Inflammatory macrophage treated with lipopolysaccharide for 1 hour (primary cell): ENCODE results near the gene CCNL1.

Experiments
- DNase-seq, 2 donors: peaks; one replicate each; pipeline ENCODE4 v3.0.0-alpha.2; 2020 to 2022

CCNL1 gene

GRCh38 chr3:157122832-157123427 is 37.0 kb downstream of the CCNL1 start:
- no peak for DNase-seq

DNA sequence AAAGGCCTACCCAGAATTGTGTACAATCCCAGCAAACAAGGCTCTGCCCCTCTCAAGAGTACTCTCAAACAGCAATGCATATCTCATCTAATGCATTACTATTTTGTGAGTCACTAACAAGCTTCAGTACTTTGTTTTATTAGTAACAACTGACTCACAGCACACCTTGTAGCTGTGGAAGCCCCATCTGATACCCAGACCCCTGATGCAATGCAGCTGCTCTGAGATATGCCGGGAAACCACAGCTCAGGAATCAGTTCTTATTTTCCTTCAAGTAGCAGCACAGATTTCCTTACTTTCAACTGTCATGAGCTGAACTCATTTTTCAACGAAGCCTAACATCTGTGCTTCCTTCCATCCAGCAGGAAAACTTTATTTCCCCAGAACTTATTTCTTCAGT is 37.8 kb downstream of the CCNL1 start:
- DNase-seq, result no peak

- DNase-seq, result no peak
Measured at GRCh38 chr3:157121522-157121921, 38.4 kb downstream of the CCNL1 start.

GRCh38 chr3:157120071-157120892 is 39.7 kb downstream of the CCNL1 start:
- DNase-seq, result no peak

DNA sequence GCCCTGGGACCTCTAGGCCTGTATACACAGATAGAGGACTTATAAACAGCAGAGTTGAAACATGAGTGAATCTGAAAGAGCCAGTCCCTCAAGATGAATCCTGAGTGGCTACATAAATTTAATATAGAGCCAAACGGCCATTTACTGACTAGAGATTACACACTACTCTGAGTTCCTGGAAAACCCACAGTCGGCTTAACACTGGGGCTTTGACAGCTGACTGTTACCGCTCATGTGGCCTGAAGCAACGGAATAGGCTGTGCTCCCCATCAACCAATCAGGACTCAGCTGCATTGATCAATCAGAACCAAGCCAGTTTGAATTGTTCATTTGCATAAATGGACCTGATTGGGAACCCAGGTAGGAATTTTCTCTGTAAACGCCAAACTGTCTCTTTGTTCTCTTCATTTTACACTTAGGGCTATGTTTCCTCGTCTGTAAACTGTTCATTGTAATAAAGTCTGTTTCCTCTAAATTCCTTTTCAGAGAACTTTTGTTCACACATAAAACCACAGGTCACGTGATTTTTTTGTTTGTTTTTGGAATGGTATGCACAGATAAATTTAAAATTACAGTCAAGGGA is 40.5 kb downstream of the CCNL1 start:
- no peak for DNase-seq

DNA sequence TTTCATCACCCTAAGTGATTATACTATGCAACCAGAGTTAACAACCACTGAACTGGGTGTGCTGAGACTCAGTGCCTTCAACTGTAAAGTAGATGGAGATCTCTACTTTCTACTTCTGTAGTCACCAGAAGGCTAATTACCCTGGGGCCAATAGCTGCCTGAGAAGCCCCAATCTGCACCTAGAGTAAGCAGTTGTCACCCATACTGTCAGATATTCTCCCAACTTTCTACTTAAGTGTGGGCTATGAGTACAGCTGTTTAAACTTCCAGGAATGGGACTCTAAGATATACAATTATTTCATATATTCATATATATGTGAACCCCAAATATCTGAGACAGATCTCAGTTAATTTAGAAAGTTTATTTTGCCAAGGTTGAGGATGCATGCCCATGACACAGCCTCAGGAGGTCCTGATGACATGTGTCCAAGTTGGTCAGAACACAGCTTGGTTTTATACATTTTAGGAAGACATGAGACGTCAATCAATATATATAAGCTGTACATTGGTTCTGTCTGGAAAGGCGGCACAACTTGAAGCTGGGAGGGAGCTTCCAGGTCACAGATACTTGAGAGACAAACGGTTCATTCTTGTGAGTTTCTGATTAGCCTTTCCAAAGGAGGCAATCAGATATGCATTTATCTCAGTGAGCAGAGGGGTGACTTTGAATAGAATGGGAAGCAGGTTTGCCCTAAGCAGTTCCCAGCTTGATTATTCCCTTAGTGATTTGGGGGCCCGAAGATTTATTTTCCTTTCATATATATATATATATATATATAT is 41.9 kb downstream of the CCNL1 start:
- no peak for DNase-seq

GRCh38 chr3:157117206-157117605 is 42.7 kb downstream of the CCNL1 start:
- no peak for DNase-seq

DNA sequence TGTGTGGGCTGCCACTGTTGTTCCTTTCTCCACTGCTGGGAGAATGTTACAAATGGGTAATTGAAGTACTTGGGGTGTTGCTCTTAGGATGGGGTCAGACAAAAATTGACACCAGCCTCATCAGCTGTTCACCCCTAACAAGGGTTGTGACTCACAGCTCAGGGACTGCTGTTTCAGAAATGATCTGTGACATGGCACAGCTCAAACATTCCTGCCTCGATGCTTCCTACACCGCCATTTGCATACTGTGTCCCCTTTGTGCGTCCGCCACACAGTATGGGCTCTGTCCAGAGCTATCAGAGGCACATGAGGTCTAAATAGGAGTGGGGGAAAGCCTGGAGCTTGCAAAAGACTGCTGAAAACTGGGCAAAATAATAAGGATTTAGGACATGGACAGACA is 43.9 kb downstream of the CCNL1 start:
- no peak for DNase-seq

- DNase-seq, result no peak
Measured at GRCh38 chr3:157115069-157116006, 44.6 kb downstream of the CCNL1 start.

DNA sequence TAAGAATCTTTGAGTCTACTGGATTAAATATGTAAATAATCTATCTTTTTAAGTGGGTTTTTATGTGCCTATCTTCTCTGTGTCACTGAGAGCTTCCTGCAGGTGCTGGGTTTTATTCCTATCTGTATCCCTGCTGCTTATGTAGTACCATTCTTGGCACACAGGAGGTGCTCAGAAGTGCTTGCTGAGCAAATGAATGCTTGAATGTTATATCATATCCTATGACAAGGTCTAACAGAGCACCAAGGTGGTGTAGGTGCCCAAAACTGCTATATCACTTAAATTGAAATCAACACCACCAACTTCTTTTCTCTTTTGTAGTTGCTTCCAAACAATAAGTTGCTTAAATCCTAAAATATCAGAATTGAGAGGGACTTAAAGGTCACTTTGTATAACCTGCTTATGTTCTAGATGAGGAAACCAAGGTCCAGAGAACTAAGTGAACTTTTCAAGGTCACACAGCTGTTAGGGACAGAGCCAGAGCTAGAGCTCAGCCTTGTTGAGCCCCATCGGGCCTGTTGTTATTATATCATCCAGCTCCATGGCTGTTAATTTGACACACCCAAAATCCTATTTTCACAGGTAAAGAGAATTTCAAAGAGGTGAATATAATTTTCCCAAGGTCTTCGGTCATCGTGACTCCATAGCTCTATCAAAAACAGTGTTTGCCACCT is 46.0 kb downstream of the CCNL1 start:
- DNase-seq, result no peak

DNA sequence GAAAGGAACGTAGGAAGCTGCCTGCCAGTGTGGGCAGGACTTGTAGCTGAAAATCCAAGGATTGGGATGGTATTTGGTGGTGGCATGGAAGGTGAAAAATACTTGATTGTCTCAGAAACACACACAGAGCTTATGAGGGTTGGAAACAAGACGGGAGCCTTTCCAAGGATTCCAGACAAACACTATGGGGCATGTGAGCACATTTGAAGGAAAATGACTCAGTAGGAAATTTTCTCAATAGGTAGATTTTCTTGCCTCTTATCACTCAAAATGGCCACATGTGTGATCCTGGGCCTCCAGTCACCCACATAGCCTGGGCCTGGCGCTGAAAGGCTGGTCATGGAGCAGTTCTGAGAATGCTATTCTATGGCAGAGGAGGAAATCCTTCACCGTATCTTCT is 47.4 kb downstream of the CCNL1 start:
- DNase-seq, result no peak

- no peak for DNase-seq
Measured at GRCh38 chr3:157111518-157111917, 48.4 kb downstream of the CCNL1 start.

- no peak for DNase-seq
Measured at GRCh38 chr3:157110761-157111278, 49.1 kb downstream of the CCNL1 start.

- DNase-seq, result no peak
Measured at GRCh38 chr3:157109267-157110141, 50.4 kb downstream of the CCNL1 start.

DNA sequence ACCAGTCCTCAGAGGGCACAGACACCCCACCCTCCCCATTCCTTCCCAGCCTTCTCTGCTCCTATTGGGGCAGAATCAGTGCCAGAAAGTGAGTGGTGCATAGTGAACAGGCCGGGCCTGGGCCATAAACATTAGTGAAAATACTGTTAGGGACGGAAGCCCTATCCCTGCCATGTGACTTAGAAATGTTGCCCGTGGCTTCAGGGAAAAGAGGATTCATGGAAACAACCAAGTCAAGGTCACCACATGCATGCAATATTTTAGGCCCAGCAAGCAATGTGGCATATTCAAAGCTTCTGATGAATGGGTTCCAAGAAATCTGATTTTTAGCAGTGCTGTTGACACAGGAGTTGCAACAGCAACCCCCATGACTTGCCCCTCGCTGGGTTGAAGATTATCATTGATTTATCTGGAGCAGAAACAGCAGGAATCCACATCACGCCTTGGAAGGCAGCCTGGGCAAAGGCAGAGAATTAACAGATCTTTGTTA is 52.3 kb downstream of the CCNL1 start:
- no peak for DNase-seq

- no peak for DNase-seq
Measured at GRCh38 chr3:157107037-157107436, 52.9 kb downstream of the CCNL1 start.

GRCh38 chr3:157104928-157105652 is 54.9 kb downstream of the CCNL1 start:
- DNase-seq, result no peak

DNA sequence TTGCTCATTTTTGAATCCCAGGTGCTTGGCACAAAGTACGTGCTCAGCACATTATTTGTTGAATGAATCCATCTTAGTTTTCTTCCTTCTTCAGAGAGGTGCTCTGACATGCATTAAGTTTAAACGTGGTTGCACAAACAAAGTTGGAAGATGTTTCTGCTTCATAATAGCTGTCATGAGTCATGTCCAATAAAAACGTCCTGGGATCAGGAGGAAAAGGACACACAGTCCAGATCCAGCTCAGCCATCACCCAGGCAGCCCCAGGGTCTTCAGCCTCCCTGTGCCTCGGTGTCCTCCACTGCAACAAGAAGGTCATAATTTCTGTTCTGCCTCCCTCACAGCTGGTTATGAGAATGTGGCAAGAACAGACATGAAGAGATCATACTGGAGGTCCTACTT is 55.4 kb downstream of the CCNL1 start:
- DNase-seq, result no peak

DNA sequence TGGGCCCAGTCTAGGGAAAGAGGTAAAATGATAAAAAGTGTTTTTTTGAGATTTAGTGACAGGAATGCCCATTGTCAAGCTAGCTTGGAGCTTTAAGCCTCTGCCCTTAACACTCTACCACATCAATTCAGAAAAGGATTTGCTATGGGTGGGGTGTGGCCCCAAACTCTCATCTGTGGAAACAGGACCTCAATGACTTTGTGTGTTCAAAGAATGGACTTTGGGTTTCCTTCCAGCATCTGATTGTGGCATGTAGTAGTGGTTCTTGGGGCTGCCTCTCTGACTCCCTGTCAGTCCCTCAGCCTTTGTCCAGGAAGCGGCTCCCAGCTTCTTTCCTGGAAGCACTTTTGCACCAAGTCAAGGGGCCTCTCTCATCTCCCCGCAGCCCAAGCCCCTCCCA is 56.1 kb downstream of the CCNL1 start:
- DNase-seq, result no peak

GRCh38 chr3:157103280-157103679 is 56.7 kb downstream of the CCNL1 start:
- DNase-seq, result no peak
